AG04450 (cell line): ENCODE measurements around the gene HRNR. TPM values are rescaled to one million over a fixed set of nuclear protein-coding genes. Genes with fewer than 3 reads are reported as not detected.
"Not testable (repeated sequence)": the region's sequence is repeated elsewhere in the genome, so short reads cannot be mapped to it uniquely, and the experiment has no call there.

Experiments used
- CTCF ChIA-PET: fragments of 300-600, 350-600 bp; formaldehyde crosslinking; extraction: SDS; loops from one replicate; lab custom pipeline; 2022; ENCODE audit warnings: antibody characterized with exemption, inconsistent platforms; lab: Charles Lee
- POLR2A ChIA-PET: fragments of 350-600 bp; formaldehyde crosslinking; extraction: SDS; loops from one replicate; lab custom pipeline; 2021; ENCODE audit warnings: antibody characterized with exemption, inconsistent platforms; lab: Yijun Ruan, JAX
- DNase-seq: peaks from one replicate; pipeline ENCODE4 v3.0.0-alpha.2; 2011; ENCODE audit warnings: low read depth, low spot score
- H3K27ac ChIP-seq: one replicate; pipeline ENCODE4 v1.5.1; 2012; ENCODE audit warnings: low read depth, low read length, control low read depth
- H3K27me3 ChIP-seq: one replicate; pipeline ENCODE4 v1.6.0; 2012; ENCODE audit warnings: low read length; ENCODE audit not compliant: control insufficient read depth, insufficient read depth
- H3K4me3 ChIP-seq: 2 replicates; pipeline ENCODE4 v1.5.1; 2011; ENCODE audit warnings: mild to moderate bottlenecking, low read depth, low read length, control low read depth
- H3K9me3 ChIP-seq: 2 replicates; pipeline ENCODE4 v1.5.1; 2012; ENCODE audit warnings: low read length; ENCODE audit not compliant: control insufficient read depth, insufficient read depth
- polyA minus RNA-seq: library from RNA; depleted of rRNA, polyadenylated mRNA; stranded (reverse); fragments of >200 nt; gene quantifications from 2 replicates; pipeline ENCODE4 v1.2.3, GENCODE V29; 2011; rRNA and poly(A)+ RNA removed
- polyA plus RNA-seq: library from polyadenylated mRNA; depleted of rRNA; stranded (reverse); fragments of >200 nt; gene quantifications from 2 replicates; pipeline ENCODE4 v1.2.3, GENCODE V29; 2011; rRNA removed
- TF ChIP-seq, protein P1 (sequence below): IDR thresholded peaks from 2 replicates; pipeline ENCODE4 v1.5.1; 2011; ENCODE audit warnings: low read depth, low read length, control low read depth, inconsistent platforms

The HRNR gene
- not detected in 2 replicates for polyA plus RNA-seq
- 0.05 TPM in 1 of 2 replicates, not detected in the other for polyA minus RNA-seq

DNA sequence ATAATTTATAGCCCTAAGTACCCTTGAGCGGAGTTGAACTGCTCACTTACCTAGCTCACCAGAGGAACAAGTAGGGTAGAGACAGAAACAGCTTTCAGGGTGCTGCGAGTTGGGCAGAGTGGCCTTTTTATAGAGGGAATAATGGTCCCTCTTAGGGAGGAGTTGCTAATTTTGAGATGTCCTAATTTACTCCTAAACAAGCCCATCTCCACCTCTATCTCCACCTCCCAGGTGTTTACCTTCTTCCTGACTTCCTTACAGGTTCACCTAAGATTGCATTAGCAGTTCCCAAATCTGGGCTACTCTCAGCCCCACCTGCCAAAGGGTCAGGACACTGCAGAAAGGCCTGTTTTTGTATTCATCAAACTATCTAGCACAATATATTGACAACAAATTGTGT, at the start of gene HRNR:
Gene HRNR, minus strand, starts transcription at position 101 of the 400 bp plus-strand sequence. CDS start 940 bp downstream, outside the sequence.
- no peak within 1 kb of the TSS for H3K27ac ChIP-seq
- H3K27me3 ChIP-seq = no peaks in the 10 kb centered on the region
- no peak within 1 kb of the TSS for H3K4me3 ChIP-seq
- ChIA-PET POLR2A (no interaction called here), CTCF (no interaction called here)
- peaks cover 18% of the 10 kb centered on the region for H3K9me3 ChIP-seq
- no peak for DNase-seq
- TF ChIP-seq, protein P1, sequence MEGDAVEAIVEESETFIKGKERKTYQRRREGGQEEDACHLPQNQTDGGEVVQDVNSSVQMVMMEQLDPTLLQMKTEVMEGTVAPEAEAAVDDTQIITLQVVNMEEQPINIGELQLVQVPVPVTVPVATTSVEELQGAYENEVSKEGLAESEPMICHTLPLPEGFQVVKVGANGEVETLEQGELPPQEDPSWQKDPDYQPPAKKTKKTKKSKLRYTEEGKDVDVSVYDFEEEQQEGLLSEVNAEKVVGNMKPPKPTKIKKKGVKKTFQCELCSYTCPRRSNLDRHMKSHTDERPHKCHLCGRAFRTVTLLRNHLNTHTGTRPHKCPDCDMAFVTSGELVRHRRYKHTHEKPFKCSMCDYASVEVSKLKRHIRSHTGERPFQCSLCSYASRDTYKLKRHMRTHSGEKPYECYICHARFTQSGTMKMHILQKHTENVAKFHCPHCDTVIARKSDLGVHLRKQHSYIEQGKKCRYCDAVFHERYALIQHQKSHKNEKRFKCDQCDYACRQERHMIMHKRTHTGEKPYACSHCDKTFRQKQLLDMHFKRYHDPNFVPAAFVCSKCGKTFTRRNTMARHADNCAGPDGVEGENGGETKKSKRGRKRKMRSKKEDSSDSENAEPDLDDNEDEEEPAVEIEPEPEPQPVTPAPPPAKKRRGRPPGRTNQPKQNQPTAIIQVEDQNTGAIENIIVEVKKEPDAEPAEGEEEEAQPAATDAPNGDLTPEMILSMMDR = no peak

DNA sequence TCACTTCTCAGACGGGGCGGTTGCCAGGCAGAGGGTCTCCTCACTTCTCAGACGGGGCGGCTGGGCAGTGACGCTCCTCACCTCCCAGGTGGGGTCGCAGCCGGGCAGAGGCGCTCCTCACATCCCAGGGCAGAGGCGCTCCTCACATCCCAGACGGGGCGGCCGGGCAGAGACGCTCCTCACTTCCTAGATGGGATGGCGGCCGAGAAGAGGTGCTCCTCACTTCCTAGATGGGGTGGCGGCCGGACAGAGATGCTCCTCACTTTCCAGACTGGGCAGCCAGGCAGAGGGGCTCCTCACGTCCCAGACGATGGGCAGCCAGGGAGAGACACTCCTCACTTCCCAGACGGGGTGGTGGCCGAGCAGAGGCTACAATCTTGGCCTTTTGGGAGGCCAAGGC, 32.4 kb upstream of the HRNR start:
- DNase-seq, H3K27ac ChIP-seq, H3K4me3 ChIP-seq, H3K27me3 ChIP-seq, POLR2A ChIA-PET, CTCF ChIA-PET: not testable (repeated sequence)
- peaks cover 10% of the 10 kb centered on the region for H3K9me3 ChIP-seq

DNA sequence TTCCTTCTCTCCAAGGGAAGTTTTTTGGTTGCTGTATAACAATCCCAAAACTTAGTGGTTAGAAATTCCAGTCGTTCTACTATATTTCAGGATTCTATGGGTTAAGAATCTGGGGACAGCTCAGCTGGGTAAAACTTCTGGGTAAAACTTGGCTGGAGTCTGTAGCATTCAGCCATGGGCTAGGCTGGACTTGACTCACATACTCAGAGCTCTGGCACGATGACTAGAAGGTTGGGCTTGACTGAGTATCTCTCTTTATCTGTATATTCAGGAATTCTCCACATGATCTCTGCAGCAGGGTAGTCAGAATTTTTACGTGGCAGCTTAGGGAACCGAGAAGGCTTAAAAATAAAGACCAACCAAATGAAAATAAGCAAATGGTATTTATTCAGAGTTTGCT, 28.2 kb upstream of the HRNR start:
- Histone ChIP-seq H3K4me3 (no peak overlapping the region), H3K27me3 (no peaks in the 10 kb centered on the region), H3K27ac (no peak overlapping the region), H3K9me3 (peaks cover 8% of the 10 kb centered on the region)
- ChIA-PET POLR2A (no interaction called here), CTCF (no interaction called here)
- TF ChIP-seq, protein P1 = no peak
- no peak for DNase-seq

- H3K4me3 ChIP-seq = no peak overlapping the region
- DNase-seq = no peak
- POLR2A ChIA-PET = no interaction called here
- peaks cover 2% of the 10 kb centered on the region for H3K9me3 ChIP-seq
- TF ChIP-seq, protein P1 = no peak
- no peak overlapping the region for H3K27ac ChIP-seq
- H3K27me3 ChIP-seq = no peaks in the 10 kb centered on the region
- CTCF ChIA-PET = no interaction called here
These were observed 27.4 kb upstream of the HRNR start for GRCh38 chr1:152251391-152251790.

DNA sequence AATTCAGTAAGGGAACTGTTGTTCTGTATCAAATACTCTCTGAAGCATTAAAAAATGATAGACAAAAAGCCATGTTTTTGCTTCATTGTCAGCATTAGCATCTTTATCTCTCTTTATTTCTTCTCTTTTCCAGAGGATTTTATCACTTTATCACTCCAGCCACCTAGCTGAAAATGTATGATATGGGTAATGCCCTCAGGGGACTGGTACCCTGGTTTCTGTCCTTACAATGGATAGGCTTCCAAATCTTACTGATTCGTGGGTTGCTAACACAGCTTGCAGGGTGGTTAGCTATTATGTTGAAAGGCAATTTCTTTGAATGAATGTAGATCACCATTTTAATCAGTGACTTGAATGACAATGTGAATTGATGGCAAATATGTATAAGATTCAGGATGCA, 23.3 kb upstream of the HRNR start:
- TF ChIP-seq, protein P1 = no peak
- ChIA-PET CTCF (no interaction called here), POLR2A (no interaction called here)
- no peaks in the 10 kb centered on the region for H3K27me3 ChIP-seq
- no peak overlapping the region for H3K27ac ChIP-seq
- H3K9me3 ChIP-seq = no peaks in the 10 kb centered on the region
- no peak overlapping the region for H3K4me3 ChIP-seq
- no peak for DNase-seq
